Fibroblast of the aortic adventitia (primary cell): ENCODE measurements around the gene ERMP1. TPM values are rescaled to one million over a fixed set of nuclear protein-coding genes. Genes with fewer than 3 reads are reported as not detected.

ENCODE experiments used
- DNase-seq: peaks from one replicate; pipeline ENCODE4 v3.0.0-alpha.2; 2010; ENCODE audit warnings: low read depth
- H3K4me3 ChIP-seq: 2 replicates; pipeline ENCODE4 v1.5.1; 2011; ENCODE audit warnings: low read depth, mild to moderate bottlenecking, control low read depth, low read length, moderate library complexity
- total RNA-seq: library from RNA; depleted of rRNA; stranded (reverse); fragments of >200 nt; gene quantifications from 2 replicates; pipeline ENCODE4 v1.2.3, GENCODE V29; 2012; ENCODE audit warnings: low replicate concordance
- TF ChIP-seq, protein P1 (sequence below): IDR thresholded peaks from 2 replicates; pipeline ENCODE4 v1.5.1; 2011; ENCODE audit warnings: mild to moderate bottlenecking, low read length, control low read depth, inconsistent platforms; ENCODE audit not compliant: insufficient read depth

The ERMP1 gene
- total RNA-seq, 1 donor, result 9.4 TPM

- TF ChIP-seq, protein P1, sequence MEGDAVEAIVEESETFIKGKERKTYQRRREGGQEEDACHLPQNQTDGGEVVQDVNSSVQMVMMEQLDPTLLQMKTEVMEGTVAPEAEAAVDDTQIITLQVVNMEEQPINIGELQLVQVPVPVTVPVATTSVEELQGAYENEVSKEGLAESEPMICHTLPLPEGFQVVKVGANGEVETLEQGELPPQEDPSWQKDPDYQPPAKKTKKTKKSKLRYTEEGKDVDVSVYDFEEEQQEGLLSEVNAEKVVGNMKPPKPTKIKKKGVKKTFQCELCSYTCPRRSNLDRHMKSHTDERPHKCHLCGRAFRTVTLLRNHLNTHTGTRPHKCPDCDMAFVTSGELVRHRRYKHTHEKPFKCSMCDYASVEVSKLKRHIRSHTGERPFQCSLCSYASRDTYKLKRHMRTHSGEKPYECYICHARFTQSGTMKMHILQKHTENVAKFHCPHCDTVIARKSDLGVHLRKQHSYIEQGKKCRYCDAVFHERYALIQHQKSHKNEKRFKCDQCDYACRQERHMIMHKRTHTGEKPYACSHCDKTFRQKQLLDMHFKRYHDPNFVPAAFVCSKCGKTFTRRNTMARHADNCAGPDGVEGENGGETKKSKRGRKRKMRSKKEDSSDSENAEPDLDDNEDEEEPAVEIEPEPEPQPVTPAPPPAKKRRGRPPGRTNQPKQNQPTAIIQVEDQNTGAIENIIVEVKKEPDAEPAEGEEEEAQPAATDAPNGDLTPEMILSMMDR, result no peak
- no peak overlapping the region for H3K4me3 ChIP-seq
- DNase-seq, result no peak
Measured at GRCh38 chr9:5796298-5796697, 36.6 kb downstream of the ERMP1 start.

GRCh38 chr9:5793812-5794211 is 39.1 kb downstream of the ERMP1 start:
- DNase-seq, result no peak
- TF ChIP-seq, protein P1, result no peak
- no peak overlapping the region for H3K4me3 ChIP-seq

DNA sequence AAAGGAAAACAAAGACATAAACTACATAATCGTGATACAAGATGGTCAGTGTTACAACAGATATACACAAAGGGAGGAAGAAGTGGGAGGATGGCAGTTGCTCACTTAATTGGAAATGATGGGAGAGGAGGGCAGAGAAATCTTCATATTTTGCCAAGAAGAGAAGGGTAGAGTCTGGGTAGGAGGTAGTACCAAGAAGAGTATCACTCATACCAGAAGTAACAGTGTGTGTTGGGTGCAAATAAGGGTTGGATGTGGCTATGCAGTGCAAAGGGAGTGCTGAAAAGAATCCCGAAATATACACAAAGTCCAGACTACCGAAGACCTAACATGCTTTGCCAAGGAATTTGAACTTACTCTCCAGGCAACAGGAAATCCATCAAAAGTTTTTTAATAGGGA is 41.0 kb downstream of the ERMP1 start:
- no peak overlapping the region for H3K4me3 ChIP-seq
- TF ChIP-seq, protein P1, result no peak
- DNase-seq, result no peak

GRCh38 chr9:5790923-5791322 is 42.0 kb downstream of the ERMP1 start:
- TF ChIP-seq, protein P1, result no peak
- no peak for DNase-seq
- no peak overlapping the region for H3K4me3 ChIP-seq

- no peak for DNase-seq
- H3K4me3 ChIP-seq, result no peak overlapping the region
- TF ChIP-seq, protein P1, result no peak
Measured at GRCh38 chr9:5789489-5789888, 43.4 kb downstream of the ERMP1 start.

DNA sequence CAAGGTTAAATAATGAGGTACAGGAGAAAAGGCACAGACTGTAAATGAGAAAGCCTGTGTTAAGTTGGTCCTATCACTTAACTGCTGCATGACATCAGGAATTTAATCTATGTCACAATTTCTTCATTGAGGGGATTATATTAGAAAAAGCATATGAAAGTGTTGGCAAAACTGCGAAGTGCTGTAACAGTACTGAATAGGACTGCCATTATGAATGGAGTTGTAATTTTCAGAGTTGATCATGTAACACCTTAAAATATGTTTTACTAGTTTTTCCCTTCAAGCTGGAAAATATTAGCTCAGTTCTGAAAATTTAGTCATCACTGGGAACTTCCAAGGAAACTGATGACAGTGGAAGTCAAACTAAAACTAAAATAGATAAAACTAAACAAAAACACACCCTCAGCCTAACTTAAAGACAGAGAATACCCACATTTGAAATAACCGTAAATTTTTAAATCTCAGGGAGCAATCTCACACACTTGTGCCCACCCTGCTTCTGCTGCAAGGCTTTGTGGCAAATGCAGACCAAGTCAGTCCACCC is 45.1 kb downstream of the ERMP1 start:
- DNase-seq, result no peak
- H3K4me3 ChIP-seq, result no peak overlapping the region
- TF ChIP-seq, protein P1, result no peak

GRCh38 chr9:5787220-5787619 is 45.7 kb downstream of the ERMP1 start:
- TF ChIP-seq, protein P1, result no peak
- DNase-seq, result no peak
- H3K4me3 ChIP-seq, result no peak overlapping the region
